ENCODE measurements around the gene MGMT.

GRCh38 chr10:129710510-129710847, 243.4 kb downstream of the MGMT start:
- TF ChIP-seq CTCF (conservative IDR thresholded peaks at IDR 0.05) (no peak), EZH2 (IDR thresholded peaks at IDR 0.05; ENCODE audit: low read depth) (no peak)

Data from PC-9 (cell line).